Measurements from ENCODE around the gene NPS. TPM values are rescaled to one million over a fixed set of nuclear protein-coding genes. Genes with fewer than 3 reads are reported as not detected.

The NPS gene, protein sequence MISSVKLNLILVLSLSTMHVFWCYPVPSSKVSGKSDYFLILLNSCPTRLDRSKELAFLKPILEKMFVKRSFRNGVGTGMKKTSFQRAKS
- not detected for total RNA-seq

DNA sequence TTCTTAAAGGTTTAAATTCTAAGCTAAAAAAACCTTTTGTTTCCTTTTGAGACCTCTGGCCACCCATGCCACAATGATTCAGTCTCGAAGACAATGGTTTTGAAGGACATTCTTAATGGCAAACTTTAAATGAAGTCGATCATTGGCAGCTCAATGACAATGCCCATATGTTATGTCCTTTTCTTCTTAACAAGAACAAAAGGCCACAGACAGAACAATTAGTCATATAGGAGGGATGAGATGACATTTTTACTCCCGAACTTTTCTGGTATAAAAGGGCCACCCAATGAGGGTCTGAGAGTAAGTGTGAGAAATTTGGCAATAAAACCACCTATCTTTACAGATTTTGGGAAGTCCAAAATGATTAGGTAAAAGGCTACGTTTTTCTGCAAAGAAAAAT lies at the start of gene NPS:
NPS (plus strand) TSS at position 301 of the 400 bp plus-strand sequence; CDS start at position 361, 60 bp downstream.
- TF ChIP-seq, protein P1, sequence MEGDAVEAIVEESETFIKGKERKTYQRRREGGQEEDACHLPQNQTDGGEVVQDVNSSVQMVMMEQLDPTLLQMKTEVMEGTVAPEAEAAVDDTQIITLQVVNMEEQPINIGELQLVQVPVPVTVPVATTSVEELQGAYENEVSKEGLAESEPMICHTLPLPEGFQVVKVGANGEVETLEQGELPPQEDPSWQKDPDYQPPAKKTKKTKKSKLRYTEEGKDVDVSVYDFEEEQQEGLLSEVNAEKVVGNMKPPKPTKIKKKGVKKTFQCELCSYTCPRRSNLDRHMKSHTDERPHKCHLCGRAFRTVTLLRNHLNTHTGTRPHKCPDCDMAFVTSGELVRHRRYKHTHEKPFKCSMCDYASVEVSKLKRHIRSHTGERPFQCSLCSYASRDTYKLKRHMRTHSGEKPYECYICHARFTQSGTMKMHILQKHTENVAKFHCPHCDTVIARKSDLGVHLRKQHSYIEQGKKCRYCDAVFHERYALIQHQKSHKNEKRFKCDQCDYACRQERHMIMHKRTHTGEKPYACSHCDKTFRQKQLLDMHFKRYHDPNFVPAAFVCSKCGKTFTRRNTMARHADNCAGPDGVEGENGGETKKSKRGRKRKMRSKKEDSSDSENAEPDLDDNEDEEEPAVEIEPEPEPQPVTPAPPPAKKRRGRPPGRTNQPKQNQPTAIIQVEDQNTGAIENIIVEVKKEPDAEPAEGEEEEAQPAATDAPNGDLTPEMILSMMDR (IDR thresholded peaks at IDR 0.05): no peak
- no peak for TF ChIP-seq POLR2A (IDR thresholded peaks at IDR 0.05)
- Histone ChIP-seq H3K4me1 (no peaks in the 10 kb centered on the region), H3K27ac (no peak within 1 kb of the TSS), H3K4me3 (no peak within 1 kb of the TSS), H3K27me3 (no peaks in the 10 kb centered on the region), H3K9me3 (peaks cover 0 to 10% (median 0%) of the 10 kb centered on the region in 3 donors), H3K36me3 (no peaks in the 10 kb centered on the region)
- 35 to 54% methylated on average over 4 of the region's 4 CpGs for WGBS, 2 donors
- intact Hi-C loops (cut with DNase I): no loop called here
- DNase-seq: no peak

DNA sequence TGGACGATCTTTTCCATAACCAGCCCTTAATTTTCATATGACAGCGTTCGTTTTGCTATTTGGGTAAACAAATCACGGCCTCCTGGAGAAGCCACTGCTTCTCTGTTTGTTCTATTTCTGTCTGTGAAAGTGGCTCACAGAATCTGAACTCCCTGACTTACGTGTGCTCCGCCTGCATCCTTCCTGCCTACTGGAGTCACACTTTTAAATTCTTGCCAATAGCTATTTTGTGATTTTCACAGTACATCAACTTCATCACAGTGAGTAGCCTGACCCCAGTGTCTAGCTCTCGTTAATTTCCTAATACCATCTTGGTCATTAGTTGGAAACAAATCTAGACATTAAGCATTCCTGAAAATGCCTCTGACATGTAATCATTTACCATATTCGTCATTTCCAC lies 49.0 kb upstream of the NPS start:
- intact Hi-C loops (cut with DNase I): no loop called here
- Histone ChIP-seq H3K9me3 (no peaks in the 10 kb centered on the region), H3K4me3 (no peak overlapping the region), H3K27me3 (peaks cover 0 to 39% (median 0%) of the 10 kb centered on the region in 4 donors), H3K27ac (no peak overlapping the region), H3K36me3 (no peaks in the 10 kb centered on the region), H3K4me1 (no peaks in the 10 kb centered on the region)
- WGBS, 2 donors: 48 to 67% methylated on average over 8 of the region's 8 CpGs
- TF ChIP-seq POLR2A (IDR thresholded peaks at IDR 0.05): no peak
- TF ChIP-seq, protein P1 (IDR thresholded peaks at IDR 0.05): no peak
- no peak for DNase-seq

DNA sequence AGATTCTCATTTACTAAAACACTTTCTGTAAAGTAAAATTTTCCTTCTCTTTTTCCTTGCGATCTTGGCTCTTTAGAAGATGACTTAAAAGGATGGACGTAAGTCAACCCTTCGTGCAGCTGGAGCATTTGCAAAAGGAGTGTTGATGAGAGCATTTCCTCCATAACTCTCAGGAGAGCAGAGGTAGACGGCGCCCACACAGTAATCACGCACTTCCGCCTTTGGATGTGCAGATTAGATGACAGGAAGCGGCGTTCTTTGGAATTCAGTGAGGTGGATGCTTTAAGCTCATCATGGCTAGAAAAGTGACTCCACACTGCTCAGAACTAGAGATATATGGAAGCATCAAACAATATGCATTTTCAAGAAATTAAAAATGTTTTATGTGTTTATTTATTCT lies 43.0 kb upstream of the NPS start:
- H3K4me1 ChIP-seq: no peaks in the 10 kb centered on the region

DNA sequence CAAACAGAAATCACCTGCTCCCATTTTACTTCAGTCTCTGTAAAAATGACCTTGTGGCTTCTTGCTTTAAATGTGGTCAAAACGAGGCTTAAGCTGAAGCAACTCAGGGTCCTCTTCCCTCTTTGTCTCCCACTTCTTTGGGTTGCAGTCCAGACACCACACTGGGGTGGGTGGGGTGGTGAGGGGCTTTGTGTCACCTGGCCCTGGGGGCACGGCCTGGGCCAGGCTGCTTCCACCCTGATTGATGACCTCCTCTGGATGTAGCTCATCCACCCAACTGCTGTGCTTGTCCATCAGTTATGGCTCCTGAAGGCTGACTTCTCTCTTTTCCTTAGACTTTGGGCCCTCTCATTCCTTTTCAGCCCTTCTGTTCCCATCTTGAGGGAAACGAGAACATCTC lies 26.8 kb upstream of the NPS start:
- Histone ChIP-seq H3K9me3 (no peaks in the 10 kb centered on the region), H3K27me3 (no peaks in the 10 kb centered on the region), H3K36me3 (no peaks in the 10 kb centered on the region), H3K27ac (no peak overlapping the region), H3K4me1 (no peaks in the 10 kb centered on the region), H3K4me3 (no peak overlapping the region)
- 61 to 69% methylated on average over 2 to 3 of the region's 3 CpGs for WGBS, 2 donors
- intact Hi-C loops (cut with DNase I): no loop called here
- no peak for DNase-seq
- TF ChIP-seq, protein P1 (IDR thresholded peaks at IDR 0.05): no peak
- no peak for TF ChIP-seq POLR2A (IDR thresholded peaks at IDR 0.05)

More for the DNA sequence above, 43.0 kb upstream of the NPS start:
- no peak for DNase-seq
- no peaks in the 10 kb centered on the region for H3K9me3 ChIP-seq
- no peaks in the 10 kb centered on the region for H3K36me3 ChIP-seq
- H3K4me3 ChIP-seq: no peak overlapping the region
- WGBS, 2 donors: 52 to 75% methylated on average over 9 of the region's 9 CpGs
- peaks cover 0 to 18% (median 0%) of the 10 kb centered on the region in 4 donors for H3K27me3 ChIP-seq
- intact Hi-C loops (cut with DNase I): no loop called here
- no peak overlapping the region for H3K27ac ChIP-seq
- TF ChIP-seq, protein P1 (IDR thresholded peaks at IDR 0.05): no peak
- TF ChIP-seq POLR2A (IDR thresholded peaks at IDR 0.05): no peak

DNA sequence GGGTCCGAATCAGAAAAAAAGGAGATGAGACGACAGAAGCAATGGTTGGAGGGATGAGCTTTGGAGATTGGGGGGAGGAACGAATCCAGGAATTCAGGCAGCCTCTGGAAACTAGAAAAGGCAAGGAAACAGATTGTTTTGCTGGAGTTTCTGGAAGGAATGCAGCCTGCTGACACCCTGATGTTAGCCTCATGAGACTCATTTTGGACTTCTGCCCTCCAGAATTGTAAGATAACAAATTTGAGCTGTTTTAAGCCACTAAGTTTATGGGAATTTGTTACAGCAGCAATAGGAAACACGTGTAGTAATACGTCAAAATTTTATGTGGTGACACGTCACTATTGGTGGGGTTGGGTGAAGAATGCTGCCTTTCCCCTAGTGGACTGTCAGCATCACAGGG lies 25.6 kb upstream of the NPS start:
- TF ChIP-seq POLR2A (IDR thresholded peaks at IDR 0.05): no peak
- TF ChIP-seq, protein P1 (IDR thresholded peaks at IDR 0.05): no peak
- Histone ChIP-seq H3K27ac (no peak overlapping the region), H3K27me3 (no peaks in the 10 kb centered on the region), H3K9me3 (no peaks in the 10 kb centered on the region), H3K36me3 (no peaks in the 10 kb centered on the region), H3K4me3 (no peak overlapping the region), H3K4me1 (no peaks in the 10 kb centered on the region)
- DNase-seq: no peak
- WGBS, 2 donors: 62 to 67% methylated on average over 6 of the region's 6 CpGs
- intact Hi-C loops (cut with DNase I): no loop called here
